ENCODE measurements around the gene GPR158.

GPR158 gene

GRCh38 chr10:25564351-25564750 is 389.6 kb downstream of the GPR158 start:
- in situ Hi-C loops (cut with MboI; ENCODE audit: low sequenced_read_pairs, unreplicated experiment), result no loop called here
- DNase-seq (ENCODE audit: low spot score), result no peak
- no peak for TF ChIP-seq CTCF (IDR thresholded peaks at IDR 0.05; ENCODE audit: borderline replicate concordance, control extremely low read depth, extremely low read depth, insufficient read depth, missing control alignments)

GRCh38 chr10:25565570-25565969 is 390.8 kb downstream of the GPR158 start:
- no peak for TF ChIP-seq CTCF (IDR thresholded peaks at IDR 0.05; ENCODE audit: borderline replicate concordance, control extremely low read depth, extremely low read depth, insufficient read depth, missing control alignments)
- in situ Hi-C loops (cut with MboI; ENCODE audit: low sequenced_read_pairs, unreplicated experiment), result no loop called here
- DNase-seq (ENCODE audit: low spot score), result no peak

- no peak for TF ChIP-seq CTCF (IDR thresholded peaks at IDR 0.05; ENCODE audit: borderline replicate concordance, control extremely low read depth, extremely low read depth, insufficient read depth, missing control alignments)
These were observed 398.5 kb downstream of the GPR158 start for GRCh38 chr10:25573316-25573715.

GRCh38 chr10:25575343-25575742 is 400.5 kb downstream of the GPR158 start:
- in situ Hi-C loops (cut with MboI; ENCODE audit: low sequenced_read_pairs, unreplicated experiment), result no loop called here
- no peak for TF ChIP-seq CTCF (IDR thresholded peaks at IDR 0.05; ENCODE audit: borderline replicate concordance, control extremely low read depth, extremely low read depth, insufficient read depth, missing control alignments)
- no peak for DNase-seq (ENCODE audit: low spot score)

More at GRCh38 chr10:25573316-25573715, 398.5 kb downstream of the GPR158 start:
- no peak for DNase-seq (ENCODE audit: low spot score)
- in situ Hi-C loops (cut with MboI; ENCODE audit: low sequenced_read_pairs, unreplicated experiment), result no loop called here

- TF ChIP-seq CTCF (IDR thresholded peaks at IDR 0.05; ENCODE audit: borderline replicate concordance, control extremely low read depth, extremely low read depth, insufficient read depth, missing control alignments), result no peak
- no peak for DNase-seq (ENCODE audit: low spot score)
- in situ Hi-C loops (cut with MboI; ENCODE audit: low sequenced_read_pairs, unreplicated experiment), result no loop called here
These were observed 403.3 kb downstream of the GPR158 start for GRCh38 chr10:25578061-25578460.

- TF ChIP-seq CTCF (IDR thresholded peaks at IDR 0.05; ENCODE audit: borderline replicate concordance, control extremely low read depth, extremely low read depth, insufficient read depth, missing control alignments), result no peak
- DNase-seq (ENCODE audit: low spot score), result no peak
- in situ Hi-C loops (cut with MboI; ENCODE audit: low sequenced_read_pairs, unreplicated experiment), result no loop called here
These were observed 408.2 kb downstream of the GPR158 start for GRCh38 chr10:25582961-25583360.

GRCh38 chr10:25600651-25601050 is 425.9 kb downstream of the GPR158 start:
- no peak for TF ChIP-seq CTCF (IDR thresholded peaks at IDR 0.05; ENCODE audit: borderline replicate concordance, control extremely low read depth, extremely low read depth, insufficient read depth, missing control alignments)
- no peak for DNase-seq (ENCODE audit: low spot score)
- in situ Hi-C loops (cut with MboI; ENCODE audit: low sequenced_read_pairs, unreplicated experiment), result no loop called here

Data from GM13976 (cell line).